H1 (cell line): ENCODE data around the gene SETX. TPM values are rescaled to one million over a fixed set of nuclear protein-coding genes. Genes with fewer than 3 reads are reported as not detected.

Source experiments
- CTCF ChIA-PET: fragments of 300-600 bp; sonication (Branson Sonifier 250); formaldehyde crosslinking; loops from one replicate; lab custom pipeline; 2021; ENCODE audit not compliant: partially characterized antibody; lab: Charles Lee
- POLR2A ChIA-PET: fragments of 300-600 bp; sonication (Branson Sonifier 250); formaldehyde crosslinking; loops from one replicate; lab custom pipeline; 2021; ENCODE audit warnings: inconsistent platforms; ENCODE audit not compliant: partially characterized antibody; lab: Charles Lee
- DNase-seq, 2 experiments: peaks; one replicate each; pipeline versions ENCODE4 v3.0.0 to v3.0.0-alpha.2; 2010 to 2022; ENCODE audit warnings: low spot score in 2 of 2, low read depth in 1 of 2, mixed read lengths in 1 of 2
- FAIRE-seq: peaks from 2 replicates; lab custom pipeline; 2011; peaks lifted over from hg19 to GRCh38; lab: Jason Lieb, UNC
- H2AFZ ChIP-seq: 2 replicates; pipeline ENCODE4 v1.8.1; 2012; ENCODE audit warnings: low read length, inconsistent platforms
- H2AK5ac ChIP-seq: 2 replicates; pipeline ENCODE4 v1.6.1; 2013; ENCODE audit warnings: low read depth, low read length
- H2BK120ac ChIP-seq: replicated peaks from 2 replicates; pipeline ENCODE3; 2013; ENCODE audit warnings: low read depth, low read length, inconsistent platforms
- H2BK12ac ChIP-seq: 2 replicates; pipeline ENCODE4 v1.6.1; 2013; ENCODE audit warnings: low read depth, low read length
- H2BK15ac ChIP-seq: 2 replicates; pipeline ENCODE4 v1.6.1; 2013; ENCODE audit warnings: low read length
- H2BK20ac ChIP-seq: 2 replicates; pipeline ENCODE4 v1.6.1; 2013; ENCODE audit warnings: low read length
- H2BK5ac ChIP-seq: 2 replicates; pipeline ENCODE4 v1.6.1; 2013; ENCODE audit warnings: low read depth, low read length
- H3K14ac ChIP-seq: 2 replicates; pipeline ENCODE4 v1.6.1; 2013; ENCODE audit warnings: inconsistent platforms; ENCODE audit not compliant: insufficient read length
- H3K18ac ChIP-seq: 2 replicates; pipeline ENCODE4 v1.6.1; 2013; ENCODE audit warnings: low read length; ENCODE audit errors: extremely low read depth
- H3K23ac ChIP-seq: 2 replicates; pipeline ENCODE4 v1.6.1; 2013; ENCODE audit warnings: inconsistent platforms; ENCODE audit not compliant: insufficient read length
- H3K23me2 ChIP-seq: 2 replicates; pipeline ENCODE4 v1.6.1; 2013; ENCODE audit warnings: low read depth, low read length
- H3K27ac ChIP-seq: 2 replicates; pipeline ENCODE4 v1.6.1; 2011; ENCODE audit warnings: low read depth, low read length, inconsistent platforms
- H3K27me3 ChIP-seq, 4 experiments: replicated peaks in 1 of 4; 1 replicate in 1 of 4; 2 replicates in 3 of 4; pipeline versions ENCODE4 v1.6.1 to v1.8.1; 2011 to 2013; ENCODE audit warnings: low read length in 3 of 4, mild to moderate bottlenecking in 3 of 4, inconsistent platforms in 2 of 4, mixed read lengths in 2 of 4, moderate library complexity in 1 of 4; ENCODE audit not compliant: control insufficient read depth in 3 of 4, insufficient read depth in 3 of 4; ENCODE audit errors: extremely low read depth in 1 of 4
- H3K36me3 ChIP-seq, 4 experiments: 2 replicates each; pipeline versions ENCODE4 v1.6.1 to v1.8.1; 2011 to 2013; ENCODE audit warnings: mild to moderate bottlenecking in 4 of 4, low read length in 3 of 4, moderate library complexity in 2 of 4, control low read depth in 1 of 4, inconsistent platforms in 1 of 4; ENCODE audit not compliant: insufficient read depth in 4 of 4, control insufficient read depth in 2 of 4
- H3K4ac ChIP-seq: replicated peaks from 2 replicates; pipeline ENCODE3; 2013; ENCODE audit warnings: low read length, low read depth, mixed read lengths, inconsistent platforms; ENCODE audit not compliant: insufficient read length
- H3K4me1 ChIP-seq, 4 experiments: replicated peaks in 1 of 4; 1 replicate in 1 of 4; 2 replicates in 3 of 4; pipeline versions ENCODE4 v1.6.1 to v1.8.1; 2011 to 2013; ENCODE audit warnings: low read length in 3 of 4, inconsistent platforms in 2 of 4, mixed read lengths in 1 of 4; ENCODE audit not compliant: insufficient read depth in 4 of 4, control insufficient read depth in 3 of 4
- H3K4me2 ChIP-seq, 2 experiments: 2 replicates each; pipeline versions ENCODE4 v1.6.1 to v1.8.1; 2011 to 2013; ENCODE audit warnings: low read depth in 2 of 2, low read length in 2 of 2, control low read depth in 1 of 2, inconsistent platforms in 1 of 2, mild to moderate bottlenecking in 1 of 2; ENCODE audit not compliant: insufficient read depth in 1 of 2
- H3K4me3 ChIP-seq, 4 experiments: fragments of 200-600, 300-600 bp in 1 of 4; sonication (generic), shearing (Covaris generic), sonication (Bioruptor Twin) in 1 of 4; 2 replicates each; pipeline versions ENCODE4 v1.5.1 to v1.8.1; 2011 to 2016; ENCODE audit warnings: low read length in 4 of 4, low read depth in 3 of 4, control low read depth in 2 of 4, inconsistent platforms in 2 of 4, mild to moderate bottlenecking in 2 of 4, mixed read lengths in 1 of 4, moderate library complexity in 1 of 4; ENCODE audit not compliant: insufficient read depth in 2 of 4; ENCODE audit errors: extremely low read depth in 1 of 4
- H3K56ac ChIP-seq: replicated peaks from 2 replicates; pipeline ENCODE3; 2013; ENCODE audit warnings: low read depth, mild to moderate bottlenecking, mixed read lengths, low read length, inconsistent platforms; ENCODE audit not compliant: insufficient read length
- H3K79me1 ChIP-seq: 2 replicates; pipeline ENCODE4 v1.6.1; 2013; ENCODE audit warnings: low read depth, low read length, control low read depth
- H3K79me2 ChIP-seq, 2 experiments: 2 replicates each; pipeline versions ENCODE4 v1.6.1 to v1.8.1; 2012 to 2013; ENCODE audit warnings: low read length in 2 of 2, mild to moderate bottlenecking in 2 of 2, inconsistent platforms in 1 of 2; ENCODE audit not compliant: insufficient read depth in 2 of 2, control insufficient read depth in 1 of 2
- H3K9ac ChIP-seq, 4 experiments: replicated peaks in 1 of 4; 1 replicate in 1 of 4; 2 replicates in 3 of 4; pipeline versions ENCODE4 v1.6.1 to v1.8.1; 2011 to 2013; ENCODE audit warnings: low read depth in 3 of 4, low read length in 3 of 4, control low read depth in 2 of 4, mild to moderate bottlenecking in 2 of 4, moderate library complexity in 2 of 4, inconsistent platforms in 1 of 4; ENCODE audit errors: extremely low read depth in 1 of 4
- H3K9me3 ChIP-seq, 2 experiments: 2 replicates each; pipeline versions ENCODE4 v1.6.1 to v1.8.1; 2012 to 2013; ENCODE audit warnings: mild to moderate bottlenecking in 2 of 2, moderate library complexity in 2 of 2, control low read depth in 1 of 2, inconsistent platforms in 1 of 2, low read depth in 1 of 2, low read length in 1 of 2, mixed read lengths in 1 of 2; ENCODE audit not compliant: insufficient read depth in 2 of 2
- H4K20me1 ChIP-seq, 2 experiments: replicated peaks in 1 of 2; 2 replicates each; pipeline versions ENCODE3 to v1.8.1; 2011 to 2013; ENCODE audit warnings: inconsistent platforms in 2 of 2, low read length in 2 of 2, mild to moderate bottlenecking in 1 of 2; ENCODE audit not compliant: insufficient read depth in 2 of 2, control insufficient read depth in 1 of 2
- H4K5ac ChIP-seq: 2 replicates; pipeline ENCODE4 v1.6.1; 2013; ENCODE audit warnings: low read length, low read depth, mixed read lengths, inconsistent platforms; ENCODE audit not compliant: insufficient read length
- H4K8ac ChIP-seq: 2 replicates; pipeline ENCODE4 v1.8.0; 2013; ENCODE audit warnings: mild to moderate bottlenecking, moderate library complexity, low read length, inconsistent platforms; ENCODE audit not compliant: insufficient read depth; ENCODE audit errors: extremely low read depth
- H4K91ac ChIP-seq: replicated peaks from 2 replicates; pipeline ENCODE3; 2013; ENCODE audit warnings: low read length, mixed read lengths, inconsistent platforms; ENCODE audit not compliant: insufficient read length
- BACH1 ChIP-seq: IDR thresholded peaks from 2 replicates; pipeline ENCODE4 v1.6.1; 2012; ENCODE audit warnings: low read length, improper control_type of control experiment
- CREB1 ChIP-seq: IDR thresholded peaks from 2 replicates; pipeline ENCODE4 v1.6.1; 2012; ENCODE audit warnings: inconsistent platforms
- PHF8 ChIP-seq: fragments of 200-600 bp; sonication (generic); conservative IDR thresholded peaks from 2 replicates; pipeline ENCODE4 v1.7.1; 2012; ENCODE audit warnings: low read depth, mild to moderate bottlenecking, inconsistent platforms, low read length, moderate library complexity
- POLR2A ChIP-seq, 2 experiments: IDR thresholded peaks; 1 replicate in 1 of 2; 2 replicates in 1 of 2; pipeline ENCODE4 v1.6.1; 2011; ENCODE audit warnings: low read depth in 2 of 2, low read length in 2 of 2, mild to moderate bottlenecking in 2 of 2; ENCODE audit errors: control extremely low read depth in 1 of 2
- RNF2 ChIP-seq: fragments of 200-900, 300-1000 bp; sonication (generic); IDR thresholded peaks from 2 replicates; pipeline ENCODE4 v1.7.1; 2016; ENCODE audit warnings: borderline replicate concordance, low read depth, mild to moderate bottlenecking, antibody characterized with exemption, low read length; ENCODE audit not compliant: poor library complexity, severe bottlenecking; ENCODE audit errors: missing control alignments
- RXRA ChIP-seq: IDR thresholded peaks from 2 replicates; pipeline ENCODE4 v1.6.1; 2011; ENCODE audit warnings: low read depth, mild to moderate bottlenecking, low read length, moderate library complexity; ENCODE audit not compliant: insufficient read depth
- SP4 ChIP-seq: IDR thresholded peaks from 2 replicates; pipeline ENCODE4 v1.6.1; 2012; ENCODE audit warnings: low read length, inconsistent platforms
- TAF1 ChIP-seq: IDR thresholded peaks from 2 replicates; pipeline ENCODE4 v1.6.1; 2011; ENCODE audit warnings: mild to moderate bottlenecking, low read depth, low read length
- TAF7 ChIP-seq: optimal IDR thresholded peaks from 2 replicates; pipeline ENCODE3; 2011; ENCODE audit warnings: low read depth, mild to moderate bottlenecking, inconsistent platforms, low read length, moderate library complexity, borderline replicate concordance
- TEAD4 ChIP-seq: IDR thresholded peaks from 2 replicates; pipeline ENCODE4 v1.6.1; 2012; ENCODE audit warnings: low read depth, low read length, inconsistent platforms, mixed read lengths
- YY1 ChIP-seq: IDR thresholded peaks from 2 replicates; pipeline ENCODE4 v1.6.1; 2011; ENCODE audit warnings: low read depth, mild to moderate bottlenecking, low read length
- WGBS, 2 experiments: shearing (Covaris generic) in 1 of 2; methylation state at CpG; one replicate each; pipeline versions ENCODE4 v1.1.6 to v1.1.7; 2013 to 2015; ENCODE audit warnings: low lambda C conversion rate in 2 of 2, mixed read lengths in 2 of 2, inconsistent platforms in 1 of 2, low coverage in 1 of 2, missing lambda C conversion rate in 1 of 2; ENCODE audit not compliant: insufficient replicate concordance in 2 of 2, insufficient coverage in 1 of 2, insufficient read length in 1 of 2; ENCODE audit errors: extremely low coverage in 1 of 2, missing lambda C conversion rate in 1 of 2; 5-methylcytosine and 5-hydroxymethylcytosine counted together
- polyA plus RNA-seq, 7 experiments: library from polyadenylated mRNA; depleted of rRNA in 3 of 7; stranded (reverse) in 5 of 7; unstranded in 2 of 7; fragments of >200 nt in 5 of 7; fragments of 200-250 nt in 2 of 7; gene quantifications; 1 replicate in 5 of 7; 2 replicates in 1 of 7; 4 replicates in 1 of 7; pipeline versions ENCODE4 v1.2.1 to v1.2.3, GENCODE V29; 2011 to 2013; ENCODE audit warnings: missing spikeins in 2 of 7, mixed read lengths in 2 of 7
- total RNA-seq: library from RNA; stranded (reverse); fragmentation: NEBNext Ultra II Directional; extraction: Animal tissue kit (Norgen Biotek cat#: 25700); gene quantifications from 2 replicates; pipeline ENCODE4 v1.2.1, GENCODE V29; 2021
- TF ChIP-seq, protein P1 (sequence below): IDR thresholded peaks from 2 replicates; pipeline ENCODE4 v1.6.1; 2011; ENCODE audit warnings: low read length, improper control_type of control experiment

Gene SETX
- total and polyA plus RNA-seq, 2 of the 8 experiments (the other 6 are each of a cell fraction or from before 2014, with no cell fraction given): 15.1 to 37.9 TPM

- FAIRE-seq (no peak), DNase-seq (no peak)
- Histone ChIP-seq H2BK120ac (no peak overlapping the region), H3K14ac (no peak overlapping the region), H3K79me2 (no peaks in the 10 kb centered on the region), H3K79me1 (no peaks in the 10 kb centered on the region), H3K4ac (no peak overlapping the region), H3K23me2 (no peaks in the 10 kb centered on the region), H4K91ac (no peak overlapping the region), H2AK5ac (no peak overlapping the region), H3K27me3 (no peaks in the 10 kb centered on the region; a peak in 2 of 7 replicates), H3K4me1 (peaks cover 0 to 12% (median 2%) of the 10 kb centered on the region in 4 experiments; a peak in 3 of 7 replicates), H3K4me2 (no peak overlapping the region), H3K9ac (no peak overlapping the region), H3K23ac (no peak overlapping the region), H2BK12ac (no peak overlapping the region), H3K18ac (no peak overlapping the region), H4K20me1 (no peaks in the 10 kb centered on the region), H3K27ac (no peak overlapping the region), H2BK5ac (no peak overlapping the region), H3K9me3 (peaks cover 18 to 20% of the 10 kb centered on the region in 2 experiments), H3K56ac (no peak overlapping the region), H3K4me3 (no peak overlapping the region), H4K8ac (no peak overlapping the region), H4K5ac (no peak overlapping the region), H2BK20ac (no peak overlapping the region), H2AFZ (no peak overlapping the region), H2BK15ac (no peak overlapping the region), H3K36me3 (no peaks in the 10 kb centered on the region)
- TF ChIP-seq TEAD4: no peak
- TF ChIP-seq RXRA: no peak
- no peak for TF ChIP-seq RNF2
- TF ChIP-seq SP4: no peak
- TF ChIP-seq, protein P1, sequence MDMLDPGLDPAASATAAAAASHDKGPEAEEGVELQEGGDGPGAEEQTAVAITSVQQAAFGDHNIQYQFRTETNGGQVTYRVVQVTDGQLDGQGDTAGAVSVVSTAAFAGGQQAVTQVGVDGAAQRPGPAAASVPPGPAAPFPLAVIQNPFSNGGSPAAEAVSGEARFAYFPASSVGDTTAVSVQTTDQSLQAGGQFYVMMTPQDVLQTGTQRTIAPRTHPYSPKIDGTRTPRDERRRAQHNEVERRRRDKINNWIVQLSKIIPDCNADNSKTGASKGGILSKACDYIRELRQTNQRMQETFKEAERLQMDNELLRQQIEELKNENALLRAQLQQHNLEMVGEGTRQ: no peak
- TF ChIP-seq CREB1: no peak
- no peak for TF ChIP-seq PHF8
- no peak for TF ChIP-seq TAF1
- TF ChIP-seq BACH1: no peak
- TF ChIP-seq YY1: no peak
- no peak for TF ChIP-seq TAF7
- TF ChIP-seq POLR2A (IDR thresholded peaks at IDR 0.05; ENCODE audit: control extremely low read depth in 1 of 2, low read depth in 2 of 2, low read length in 2 of 2): no peak
- POLR2A ChIA-PET: no interaction called here
- WGBS, 2 experiments: 83% methylated on average over 6 of the region's 6 CpGs; no CpG with 5 or more reads in 1 of the 2 experiments
- CTCF ChIA-PET: interaction anchor here (0.6 to 9.9 kb wide), 12 partner anchors 10 to 1518 kb away, joined by 3 to 87 read pairs (median 3); no protein-coding TSS in a partner anchor
Observed at GRCh38 chr9:132249123-132249522, 105.7 kb downstream of the SETX start.
